ENCODE measurements around the gene OR1J4. TPM values are rescaled to one million over a fixed set of nuclear protein-coding genes. Genes with fewer than 3 reads are reported as not detected.

The OR1J4 gene
- total and polyA plus RNA-seq, 2 of the 13 experiments (the other 11 are each of a cell fraction or from before 2014, with no cell fraction given), result not detected

- TF ChIP-seq, protein P1, sequence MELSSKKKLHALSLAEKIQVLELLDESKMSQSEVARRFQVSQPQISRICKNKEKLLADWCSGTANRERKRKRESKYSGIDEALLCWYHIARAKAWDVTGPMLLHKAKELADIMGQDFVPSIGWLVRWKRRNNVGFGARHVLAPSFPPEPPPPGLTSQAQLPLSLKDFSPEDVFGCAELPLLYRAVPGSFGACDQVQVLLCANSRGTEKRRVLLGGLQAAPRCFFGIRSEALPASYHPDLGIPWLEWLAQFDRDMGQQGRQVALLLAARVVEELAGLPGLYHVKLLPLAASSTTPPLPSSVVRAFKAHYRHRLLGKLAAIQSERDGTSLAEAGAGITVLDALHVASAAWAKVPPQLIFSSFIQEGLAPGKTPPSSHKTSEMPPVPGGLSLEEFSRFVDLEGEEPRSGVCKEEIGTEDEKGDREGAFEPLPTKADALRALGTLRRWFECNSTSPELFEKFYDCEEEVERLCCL (CRISPR knock-in tag; IDR thresholded peaks at IDR 0.05; ENCODE audit: borderline replicate concordance), result no peak
- no peak for TF ChIP-seq PAF1 (CRISPR knock-in tag; IDR thresholded peaks at IDR 0.05)
- no peak for TF ChIP-seq NFE2L2 (IDR thresholded peaks at IDR 0.05; ENCODE audit: low read length)
These were observed 32.4 kb downstream of the OR1J4 start (continued) for GRCh38 chr9:122551371-122551770.

GRCh38 chr9:122552812-122553211 is 33.9 kb downstream of the OR1J4 start, which contains the start of gene OR1N2:
TSS of gene OR1N2 (plus strand) at chr9:122553112. CDS start at chr9:122553212, 100 bp downstream.
- Histone ChIP-seq H3K9ac (ENCODE audit: insufficient read depth, low read depth, low read length) (no peak within 1 kb of the TSS), H3K27ac (ENCODE audit: extremely low read length, insufficient read depth, low read length) (no peak within 1 kb of the TSS), H3K9me3 (ENCODE audit: low read length) (no peaks in the 10 kb centered on the region), H3K4me3 (replicated peaks in 1 of 3; ENCODE audit: insufficient read depth in 1 of 3, low read depth in 2 of 3, low read length in 3 of 3) (no peak within 1 kb of the TSS), H3K27me3 (ENCODE audit: control insufficient read depth in 1 of 2, insufficient read depth in 2 of 2, low read length in 2 of 2) (no peaks in the 10 kb centered on the region; a peak in 1 of 5 replicates), H3K4me2 (ENCODE audit: low read depth, low read length) (no peak within 1 kb of the TSS), H3K79me2 (ENCODE audit: insufficient read depth, low read length) (no peaks in the 10 kb centered on the region), H3K36me3 (replicated peaks in 1 of 2; ENCODE audit: control insufficient read depth in 1 of 2, insufficient read depth in 2 of 2, low read length in 2 of 2) (no peaks in the 10 kb centered on the region), H2AFZ (ENCODE audit: low read length) (no peak within 1 kb of the TSS), H4K20me1 (ENCODE audit: insufficient read depth, low read length) (no peaks in the 10 kb centered on the region), H3K4me1 (ENCODE audit: insufficient read depth, low read length) (no peaks in the 10 kb centered on the region)
- no peak for DNase-seq (ENCODE audit: low spot score)
- no TSS peak for BruUV-seq (replicated peaks)
- in situ Hi-C loops (cut with HindIII; ENCODE audit: extremely low pct_ligation_motif_present, low pct_unique_long_range_greater_than_20kb) (no loop called here), intact Hi-C loops (cut with micrococcal nuclease; ENCODE audit: unreplicated experiment) (no loop called here)
- WGBS (ENCODE audit: low lambda C conversion rate), result 21% methylated on average over 2 of the region's 2 CpGs
- ATAC-seq, result no peak
- ChIA-PET CTCF (ENCODE audit: low intra/inter-chr PET ratio, low total read pairs) (no interaction called here), POLR2A (no interaction called here)
- no peak for FAIRE-seq
- no peak for TF ChIP-seq LRRFIP1 (CRISPR knock-in tag; conservative IDR thresholded peaks at IDR 0.05)
- no peak for TF ChIP-seq SRY (CRISPR knock-in tag; IDR thresholded peaks at IDR 0.05)
- no peak for TF ChIP-seq ZNF672 (CRISPR knock-in tag; IDR thresholded peaks at IDR 0.05)
- TF ChIP-seq HBP1 (CRISPR knock-in tag; IDR thresholded peaks at IDR 0.05; ENCODE audit: low read depth), result no peak
- no peak for TF ChIP-seq ZNF747 (CRISPR knock-in tag; IDR thresholded peaks at IDR 0.05; ENCODE audit: borderline replicate concordance)
- TF ChIP-seq, protein P2, sequence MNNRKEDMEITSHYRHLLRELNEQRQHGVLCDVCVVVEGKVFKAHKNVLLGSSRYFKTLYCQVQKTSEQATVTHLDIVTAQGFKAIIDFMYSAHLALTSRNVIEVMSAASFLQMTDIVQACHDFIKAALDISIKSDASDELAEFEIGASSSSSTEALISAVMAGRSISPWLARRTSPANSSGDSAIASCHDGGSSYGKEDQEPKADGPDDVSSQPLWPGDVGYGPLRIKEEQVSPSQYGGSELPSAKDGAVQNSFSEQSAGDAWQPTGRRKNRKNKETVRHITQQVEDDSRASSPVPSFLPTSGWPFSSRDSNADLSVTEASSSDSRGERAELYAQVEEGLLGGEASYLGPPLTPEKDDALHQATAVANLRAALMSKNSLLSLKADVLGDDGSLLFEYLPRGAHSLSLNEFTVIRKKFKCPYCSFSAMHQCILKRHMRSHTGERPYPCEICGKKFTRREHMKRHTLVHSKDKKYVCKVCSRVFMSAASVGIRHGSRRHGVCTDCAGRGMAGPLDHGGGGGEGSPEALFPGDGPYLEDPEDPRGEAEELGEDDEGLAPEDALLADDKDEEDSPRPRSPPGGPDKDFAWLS (CRISPR knock-in tag; IDR thresholded peaks at IDR 0.05; ENCODE audit: borderline replicate concordance), result no peak
- TF ChIP-seq, protein P3, sequence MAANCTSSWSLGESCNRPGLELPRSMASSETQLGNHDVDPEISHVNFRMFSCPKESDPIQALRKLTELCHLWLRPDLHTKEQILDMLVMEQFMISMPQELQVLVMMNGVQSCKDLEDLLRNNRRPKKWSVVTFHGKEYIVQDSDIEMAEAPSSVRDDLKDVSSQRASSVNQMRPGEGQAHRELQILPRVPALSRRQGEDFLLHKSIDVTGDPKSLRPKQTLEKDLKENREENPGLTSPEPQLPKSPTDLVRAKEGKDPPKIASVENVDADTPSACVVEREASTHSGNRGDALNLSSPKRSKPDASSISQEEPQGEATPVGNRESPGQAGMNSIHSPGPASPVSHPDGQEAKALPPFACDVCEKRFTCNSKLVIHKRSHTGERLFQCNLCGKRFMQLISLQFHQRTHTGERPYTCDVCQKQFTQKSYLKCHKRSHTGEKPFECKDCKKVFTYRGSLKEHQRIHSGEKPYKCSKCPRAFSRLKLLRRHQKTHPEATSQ (CRISPR knock-in tag; IDR thresholded peaks at IDR 0.05; ENCODE audit: borderline replicate concordance), result no peak
- no peak for TF ChIP-seq TEF (CRISPR knock-in tag; IDR thresholded peaks at IDR 0.05)
- TF ChIP-seq FOXK2 (IDR thresholded peaks at IDR 0.05), result no peak
- no peak for TF ChIP-seq CREB3 (CRISPR knock-in tag; IDR thresholded peaks at IDR 0.05)
